ENCODE data around the gene PHRF1.

PHRF1 gene

DNA sequence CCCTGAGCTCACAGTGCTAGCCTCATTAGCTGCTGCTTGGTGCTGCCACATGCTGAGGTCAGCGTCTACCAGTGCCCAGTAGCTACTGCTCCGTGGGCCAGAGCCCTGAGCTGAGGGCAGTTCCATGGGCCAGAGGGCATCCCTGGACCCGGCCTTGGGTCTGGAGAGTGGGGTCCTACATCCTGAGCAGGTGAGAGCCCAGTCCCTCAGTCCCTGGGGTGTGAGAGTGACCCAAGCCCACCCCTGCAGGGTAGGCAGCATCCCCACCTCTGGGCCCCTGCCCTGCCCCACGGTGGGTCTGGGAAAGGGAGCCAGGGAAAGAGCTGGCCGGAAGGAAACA lies 25.6 kb upstream of the PHRF1 start:
- TF ChIP-seq, protein P1, sequence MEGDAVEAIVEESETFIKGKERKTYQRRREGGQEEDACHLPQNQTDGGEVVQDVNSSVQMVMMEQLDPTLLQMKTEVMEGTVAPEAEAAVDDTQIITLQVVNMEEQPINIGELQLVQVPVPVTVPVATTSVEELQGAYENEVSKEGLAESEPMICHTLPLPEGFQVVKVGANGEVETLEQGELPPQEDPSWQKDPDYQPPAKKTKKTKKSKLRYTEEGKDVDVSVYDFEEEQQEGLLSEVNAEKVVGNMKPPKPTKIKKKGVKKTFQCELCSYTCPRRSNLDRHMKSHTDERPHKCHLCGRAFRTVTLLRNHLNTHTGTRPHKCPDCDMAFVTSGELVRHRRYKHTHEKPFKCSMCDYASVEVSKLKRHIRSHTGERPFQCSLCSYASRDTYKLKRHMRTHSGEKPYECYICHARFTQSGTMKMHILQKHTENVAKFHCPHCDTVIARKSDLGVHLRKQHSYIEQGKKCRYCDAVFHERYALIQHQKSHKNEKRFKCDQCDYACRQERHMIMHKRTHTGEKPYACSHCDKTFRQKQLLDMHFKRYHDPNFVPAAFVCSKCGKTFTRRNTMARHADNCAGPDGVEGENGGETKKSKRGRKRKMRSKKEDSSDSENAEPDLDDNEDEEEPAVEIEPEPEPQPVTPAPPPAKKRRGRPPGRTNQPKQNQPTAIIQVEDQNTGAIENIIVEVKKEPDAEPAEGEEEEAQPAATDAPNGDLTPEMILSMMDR (IDR thresholded peaks at IDR 0.05; ENCODE audit: insufficient read depth, low read depth, low read length, missing control alignments): no peak
- H3K4me3 ChIP-seq (ENCODE audit: low read length): no peak overlapping the region
- DNase-seq (ENCODE audit: low read depth): no peak

DNA sequence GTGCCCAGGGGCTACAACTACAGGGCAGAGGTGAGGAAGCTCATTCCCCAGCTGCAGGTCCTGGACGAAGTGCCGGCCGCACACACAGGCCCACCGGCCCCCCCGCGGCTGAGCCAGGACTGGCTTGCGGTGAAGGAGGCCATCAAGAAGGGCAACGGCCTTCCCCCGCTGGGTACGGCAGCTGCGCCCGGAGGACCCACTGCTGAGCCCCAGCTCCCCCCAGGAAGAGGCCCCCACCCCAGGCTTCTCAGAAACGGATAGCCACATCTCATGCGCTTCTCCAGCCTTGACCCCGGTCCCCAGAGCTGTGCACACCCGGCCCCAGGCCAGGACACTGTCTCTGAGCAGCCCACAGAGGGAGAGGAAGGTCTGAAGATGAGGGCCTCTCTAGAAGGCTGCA lies 25.1 kb upstream of the PHRF1 start:
- TF ChIP-seq, protein P1 (IDR thresholded peaks at IDR 0.05; ENCODE audit: insufficient read depth, low read depth, low read length, missing control alignments): no peak
- no peak overlapping the region for H3K4me3 ChIP-seq (ENCODE audit: low read length)

DNA sequence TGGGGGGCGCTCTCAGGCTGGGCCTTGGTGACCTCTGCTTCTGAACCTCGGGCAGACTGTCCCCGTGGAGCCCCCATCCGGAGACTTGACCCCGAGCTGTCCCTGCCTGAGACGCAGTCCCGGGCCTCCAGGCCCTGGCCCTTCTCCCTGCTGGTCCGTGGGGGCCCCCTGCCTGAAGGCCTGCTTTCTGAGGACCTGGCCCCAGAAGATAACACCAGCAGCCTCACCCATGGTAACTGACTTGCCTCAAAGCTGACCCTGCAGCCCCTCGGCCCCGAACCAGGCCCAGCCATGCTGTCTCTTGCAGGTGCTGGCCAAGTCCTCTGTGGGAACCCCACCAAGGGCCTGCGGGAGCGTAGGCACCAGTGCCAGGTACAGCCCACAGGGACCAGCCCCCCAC lies 24.7 kb upstream of the PHRF1 start:
- TF ChIP-seq, protein P1 (IDR thresholded peaks at IDR 0.05; ENCODE audit: insufficient read depth, low read depth, low read length, missing control alignments): no peak
- no peak overlapping the region for H3K4me3 ChIP-seq (ENCODE audit: low read length)
- DNase-seq (ENCODE audit: low read depth): no peak

More for the DNA sequence above, 25.1 kb upstream of the PHRF1 start:
- DNase-seq (ENCODE audit: low read depth): no peak

DNA sequence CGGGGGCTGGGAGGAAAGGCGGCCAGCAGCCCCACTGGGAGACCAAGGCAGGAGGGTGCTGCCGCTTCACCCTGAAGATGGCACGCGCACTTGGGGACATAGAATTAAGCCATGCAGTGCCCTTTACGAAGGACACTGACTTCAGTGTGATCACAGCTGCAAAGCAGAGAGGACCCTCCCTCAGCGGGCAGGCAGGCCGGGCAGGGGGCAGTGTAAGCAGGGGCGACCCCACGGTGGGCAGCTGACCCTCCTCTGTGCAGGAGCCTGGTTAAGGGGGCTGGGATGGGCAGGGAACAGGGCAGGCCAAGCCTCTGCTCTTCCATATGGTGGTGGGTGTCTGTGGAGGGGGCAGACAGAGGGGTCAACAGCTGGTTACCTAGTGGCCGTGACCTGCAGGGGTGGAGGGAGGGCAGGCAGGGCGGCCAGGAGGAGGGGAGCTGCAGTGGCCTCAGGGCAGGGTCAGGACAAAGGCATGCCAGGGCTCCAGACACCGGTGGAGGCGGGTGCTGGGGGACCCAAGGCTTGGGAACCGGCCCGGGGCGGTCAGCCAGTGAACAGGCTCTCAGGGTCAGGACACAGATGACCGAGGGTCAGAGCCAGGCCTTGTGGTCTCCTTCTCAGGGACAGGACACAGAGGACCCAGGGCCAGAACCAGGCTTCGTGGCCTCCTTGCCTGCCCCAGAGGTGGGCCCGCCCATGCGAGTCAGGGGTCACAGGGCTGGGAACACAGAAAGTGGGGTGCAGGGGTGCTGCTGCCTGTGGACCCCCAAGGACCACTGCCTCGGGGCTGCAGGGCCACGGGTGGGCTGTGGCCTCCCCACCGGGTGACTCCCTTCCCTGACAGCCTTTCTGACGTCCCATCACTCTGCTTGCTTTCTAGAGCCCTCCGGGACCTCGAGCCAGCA lies 22.9 kb upstream of the PHRF1 start:
- H3K4me3 ChIP-seq (ENCODE audit: low read length): no peak overlapping the region
- TF ChIP-seq, protein P1 (IDR thresholded peaks at IDR 0.05; ENCODE audit: insufficient read depth, low read depth, low read length, missing control alignments): no peak
- DNase-seq (ENCODE audit: low read depth): no peak

DNA sequence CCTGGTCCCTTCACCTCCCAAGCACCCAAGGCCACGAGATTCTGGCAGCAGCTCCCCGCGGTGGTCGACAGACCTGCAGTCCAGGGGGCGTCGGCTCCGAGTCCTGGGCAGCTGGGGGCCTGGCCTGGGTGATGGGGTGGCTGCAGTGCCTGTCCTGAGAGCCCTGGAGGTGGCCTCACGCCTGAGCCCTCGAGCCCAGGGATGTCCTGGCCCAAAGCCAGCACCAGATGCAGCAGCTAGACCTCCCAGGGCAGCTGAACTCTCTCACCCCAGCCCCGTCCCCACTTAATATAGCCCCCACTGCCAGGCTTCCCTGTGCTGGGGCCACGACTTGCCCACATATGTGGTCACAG lies 22.3 kb upstream of the PHRF1 start:
- no peak for DNase-seq (ENCODE audit: low read depth)
- no peak overlapping the region for H3K4me3 ChIP-seq (ENCODE audit: low read length)
- TF ChIP-seq, protein P1 (IDR thresholded peaks at IDR 0.05; ENCODE audit: insufficient read depth, low read depth, low read length, missing control alignments): no peak

DNA sequence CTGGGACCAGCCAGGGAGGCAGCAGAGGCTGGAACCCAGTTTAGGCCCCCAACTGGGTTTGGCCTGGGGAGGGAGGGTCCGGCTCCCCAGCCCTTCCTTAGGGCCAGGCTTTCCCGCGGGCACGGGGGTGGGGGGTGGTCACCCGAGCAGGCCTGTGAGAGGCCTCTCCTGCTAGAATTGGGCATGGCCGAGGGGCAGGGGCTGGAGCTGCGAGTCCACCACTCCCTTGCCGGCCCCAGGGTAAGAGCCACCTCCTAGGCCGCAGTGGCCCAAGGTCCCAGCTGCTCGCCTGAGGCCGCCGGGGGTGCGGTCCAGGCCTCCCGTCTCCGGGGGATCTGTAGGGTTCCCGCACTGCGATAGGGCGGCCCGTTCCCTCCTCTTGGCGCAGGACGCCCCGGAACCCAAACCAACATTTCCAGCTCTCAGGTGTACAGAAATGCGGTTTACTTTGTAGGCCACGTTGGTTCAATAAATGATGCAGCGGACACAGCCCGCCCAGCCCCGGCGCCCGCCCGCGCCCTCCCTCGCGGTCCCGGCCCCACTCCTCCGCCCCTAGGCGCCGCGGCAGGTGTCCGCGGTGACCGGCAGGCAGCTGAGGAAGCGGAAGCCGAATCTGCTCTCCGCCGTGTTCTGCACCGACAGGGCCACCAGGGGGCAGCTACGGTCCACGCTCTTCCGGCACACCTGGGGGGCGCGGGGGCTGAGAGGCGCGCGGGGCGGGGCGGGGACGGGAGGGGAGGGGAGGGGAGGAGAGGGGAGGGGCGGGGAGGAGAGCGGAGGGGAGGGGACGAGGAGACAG lies 21.6 kb upstream of the PHRF1 start:
- TF ChIP-seq, protein P1 (IDR thresholded peaks at IDR 0.05; ENCODE audit: insufficient read depth, low read depth, low read length, missing control alignments): peak; percentile 53
- peak; percentile 71 for DNase-seq (ENCODE audit: low read depth)
- peak overlapping the region; percentile 25 for H3K4me3 ChIP-seq (ENCODE audit: low read length)

Data from epithelial cell of esophagus (primary cell).